HepG2 (cell line): ENCODE results near the gene GPATCH4. TPM values are rescaled to one million over a fixed set of nuclear protein-coding genes. Genes with fewer than 3 reads are reported as not detected.
A peak's percentile ranks its signal among the peaks of the same experiment; 100 is the strongest.

Source experiments
- ATAC-seq: fragments of 200-7000 bp; cut with Tn5 transposase; 3 replicates; pipeline ENCODE4 v1.9.1; 2020; ENCODE audit warnings: mild to moderate bottlenecking, moderate library complexity
- BruUV-seq: library from RNA; stranded (reverse); fragments of 400-500 nt; replicated peaks from 2 replicates; lab custom pipeline; 2021; lab: Mats Ljungman, UMichigan
- CTCF ChIA-PET: fragments of 300-600 bp; formaldehyde crosslinking; extraction: SDS; loops from one replicate; lab custom pipeline; 2021; ENCODE audit warnings: low total read pairs, inconsistent platforms, low intra/inter-chr PET ratio; lab: Yijun Ruan, JAX
- POLR2A ChIA-PET: fragments of 350-600 bp; sonication (Branson Sonifier 250); formaldehyde crosslinking; loops from one replicate; lab custom pipeline; 2020; ENCODE audit warnings: antibody characterized with exemption, inconsistent platforms; lab: Yijun Ruan, JAX
- DNase-seq: peaks from one replicate; pipeline ENCODE4 v3.0.0-alpha.2; 2015; ENCODE audit warnings: low spot score
- FAIRE-seq: peaks from 3 replicates; lab custom pipeline; 2011; peaks lifted over from hg19 to GRCh38; lab: Jason Lieb, UNC
- H2AFZ ChIP-seq: one replicate; pipeline ENCODE4 v1.6.1; 2011; ENCODE audit warnings: low read length, inconsistent platforms
- H3K27ac ChIP-seq: fragments of 300-600 bp; 3 replicates; pipeline ENCODE4 v1.8.0; 2011; ENCODE audit warnings: mixed run types, mild to moderate bottlenecking, mixed read lengths, low read length, inconsistent platforms; ENCODE audit not compliant: insufficient read depth; ENCODE audit errors: extremely low read length
- H3K27me3 ChIP-seq, 2 experiments: fragments of 200-600 bp in 1 of 2; 2 replicates in 1 of 2; 3 replicates in 1 of 2; pipeline versions ENCODE4 v1.6.0 to v1.8.0; 2011; ENCODE audit warnings: low read length in 2 of 2, mild to moderate bottlenecking in 2 of 2, moderate library complexity in 2 of 2, inconsistent platforms in 1 of 2; ENCODE audit not compliant: insufficient read depth in 2 of 2, control insufficient read depth in 1 of 2
- H3K36me3 ChIP-seq, 2 experiments: fragments of 200-600 bp in 1 of 2; replicated peaks in 1 of 2; 2 replicates in 1 of 2; 3 replicates in 1 of 2; pipeline versions ENCODE4 v1.5.1 to v1.8.0; 2011; ENCODE audit warnings: low read length in 2 of 2, inconsistent platforms in 1 of 2; ENCODE audit not compliant: insufficient read depth in 2 of 2, control insufficient read depth in 1 of 2
- H3K4me1 ChIP-seq: 2 replicates; pipeline ENCODE4 v1.5.1; 2012; ENCODE audit warnings: low read length, inconsistent platforms; ENCODE audit not compliant: insufficient read depth
- H3K4me2 ChIP-seq: 2 replicates; pipeline ENCODE4 v1.6.0; 2011; ENCODE audit warnings: low read depth, low read length, inconsistent platforms
- H3K4me3 ChIP-seq, 3 experiments: fragments of 200-600 bp in 1 of 3; sonication (generic), shearing (Covaris generic) in 1 of 3; replicated peaks in 1 of 3; 2 replicates each; pipeline ENCODE4 v1.5.1; 2011 to 2016; ENCODE audit warnings: low read length in 3 of 3, inconsistent platforms in 2 of 3, low read depth in 2 of 3, mild to moderate bottlenecking in 2 of 3, control low read depth in 1 of 3, mixed read lengths in 1 of 3; ENCODE audit not compliant: insufficient read depth in 1 of 3
- H3K79me2 ChIP-seq: one replicate; pipeline ENCODE4 v1.6.1; 2011; ENCODE audit warnings: low read length, inconsistent platforms; ENCODE audit not compliant: insufficient read depth
- H3K9ac ChIP-seq: 2 replicates; pipeline ENCODE4 v1.6.0; 2011; ENCODE audit warnings: mild to moderate bottlenecking, low read depth, low read length, inconsistent platforms; ENCODE audit not compliant: insufficient read depth
- H3K9me3 ChIP-seq: 2 replicates; pipeline ENCODE4 v1.5.1; 2012; ENCODE audit warnings: mild to moderate bottlenecking, low read length
- H4K20me1 ChIP-seq: 2 replicates; pipeline ENCODE4 v1.6.0; 2011; ENCODE audit warnings: inconsistent platforms, mild to moderate bottlenecking, low read length, moderate library complexity; ENCODE audit not compliant: insufficient read depth
- ARID2 ChIP-seq: sonication (generic); formaldehyde crosslinking; IDR thresholded peaks from 2 replicates; pipeline ENCODE4 v1.8.1; 2022; ENCODE audit warnings: mild to moderate bottlenecking, missing genetic modification reagents, borderline replicate concordance
- KLF12 ChIP-seq: sonication (generic); formaldehyde crosslinking; IDR thresholded peaks from 2 replicates; pipeline ENCODE4 v1.4.0; 2020; ENCODE audit warnings: missing genetic modification reagents, borderline replicate concordance
- MIER3 ChIP-seq: IDR thresholded peaks from 2 replicates; pipeline ENCODE4 v1.6.1; 2016; ENCODE audit warnings: missing compliant biosample characterization, borderline replicate concordance
- MTERF4 ChIP-seq: sonication (generic); formaldehyde crosslinking; IDR thresholded peaks from 2 replicates; pipeline ENCODE4 v1.8.0; 2023; ENCODE audit warnings: mild to moderate bottlenecking, missing genetic modification reagents
- PCBP2 ChIP-seq: fragments of 200-400 bp; formaldehyde crosslinking; optimal IDR thresholded peaks from 2 replicates; pipeline ENCODE3; 2018; ENCODE audit warnings: low read length, low read depth; ENCODE audit not compliant: poor library complexity, severe bottlenecking
- POLR2A ChIP-seq, 2 experiments: IDR thresholded peaks; 2 replicates each; pipeline ENCODE4 v1.6.1; 2011; ENCODE audit warnings: low read depth in 2 of 2, low read length in 2 of 2, mild to moderate bottlenecking in 1 of 2, moderate library complexity in 1 of 2; ENCODE audit not compliant: insufficient read depth in 1 of 2
- TCF7L2 ChIP-seq: IDR thresholded peaks from 2 replicates; pipeline ENCODE4 v1.6.1; 2011; ENCODE audit warnings: mild to moderate bottlenecking, low read depth, low read length, moderate library complexity
- TEAD2 ChIP-seq: sonication (generic); formaldehyde crosslinking; IDR thresholded peaks from 2 replicates; pipeline ENCODE4 v1.9.0; 2021; ENCODE audit warnings: missing genetic modification reagents
- TMF1 ChIP-seq: sonication (generic); formaldehyde crosslinking; IDR thresholded peaks from 2 replicates; pipeline ENCODE4 v1.8.1; 2022; ENCODE audit warnings: low read depth, missing genetic modification reagents
- ZNF101 ChIP-seq: sonication (generic); formaldehyde crosslinking; IDR thresholded peaks from 2 replicates; pipeline ENCODE4 v1.4.0; 2020; ENCODE audit warnings: mild to moderate bottlenecking, low read depth, missing genetic modification reagents, borderline replicate concordance
- ZNF121 ChIP-seq: sonication (generic); formaldehyde crosslinking; IDR thresholded peaks from 2 replicates; pipeline ENCODE4 v1.5.0; 2020; ENCODE audit warnings: mild to moderate bottlenecking, missing genetic modification reagents
- ZNF33A ChIP-seq: sonication (generic); formaldehyde crosslinking; IDR thresholded peaks from 2 replicates; pipeline ENCODE4 v1.5.1; 2020; ENCODE audit warnings: missing genetic modification reagents, mild to moderate bottlenecking, moderate library complexity, borderline replicate concordance
- ZNF737 ChIP-seq: sonication (generic); formaldehyde crosslinking; IDR thresholded peaks from 2 replicates; pipeline ENCODE4 v1.5.0; 2020; ENCODE audit warnings: missing genetic modification reagents, mild to moderate bottlenecking, borderline replicate concordance
- ZNF83 ChIP-seq: sonication (generic); formaldehyde crosslinking; IDR thresholded peaks from 2 replicates; pipeline ENCODE4 v1.4.0; 2020; ENCODE audit warnings: missing genetic modification reagents, mild to moderate bottlenecking, borderline replicate concordance
- WGBS: methylation state at CpG from one replicate; pipeline ENCODE4 v1.1.6; 2017; ENCODE audit warnings: low lambda C conversion rate; 5-methylcytosine and 5-hydroxymethylcytosine counted together
- in situ Hi-C: cut with HindIII; loops from 2 replicates; pipeline ENCODE4 v1.10.0; 2017; ENCODE audit warnings: low pct_unique_long_range_greater_than_20kb; ENCODE audit not compliant: extremely low pct_ligation_motif_present
- intact Hi-C: fragments of 100-400 bp; cut with micrococcal nuclease; formaldehyde crosslinking; loops from one replicate; pipeline ENCODE4 v1.10.0; 2022; ENCODE audit not compliant: unreplicated experiment
- polyA plus RNA-seq, 8 experiments: library from polyadenylated mRNA; depleted of rRNA in 3 of 8; stranded (reverse) in 7 of 8; unstranded in 1 of 8; fragments of >200 nt; fragmentation: Illumina TruSeq in 4 of 8; extraction: Trizol in 4 of 8; gene quantifications; 2 replicates each; pipeline versions ENCODE4 v1.2.1 to v1.2.3, GENCODE V29; 2011 to 2016; ENCODE audit warnings: low read depth in 4 of 8, missing spikeins in 1 of 8, mixed read lengths in 1 of 8; ENCODE audit not compliant: insufficient read depth in 1 of 8
- total RNA-seq, 5 experiments: library from RNA; depleted of rRNA; stranded (reverse); fragments of >200 nt; fragmentation: Illumina TruSeq; extraction: Trizol; gene quantifications; 2 replicates each; pipeline ENCODE4 v1.2.3, GENCODE V29; 2016; ENCODE audit warnings: low read depth in 1 of 5

GPATCH4 gene
- total and polyA plus RNA-seq, 2 of the 13 experiments (the other 11 are each of a cell fraction or from before 2014, with no cell fraction given), result 19.2 to 37.9 TPM

- intact Hi-C loops, result no loop called here
- in situ Hi-C loops, result no loop called here
- 100% methylated on average over 4 of the region's 4 CpGs for WGBS
- H3K27ac ChIP-seq, result no peak overlapping the region
- no peaks in the 10 kb centered on the region for H3K9me3 ChIP-seq
- peaks cover 7 to 41% of the 10 kb centered on the region in 2 experiments for H3K36me3 ChIP-seq
- H3K4me1 ChIP-seq, result peaks cover 27% of the 10 kb centered on the region
- FAIRE-seq (no peak), ATAC-seq (no peak), DNase-seq (no peak)
- H2AFZ ChIP-seq, result no peak overlapping the region
- ChIA-PET POLR2A (no interaction called here), CTCF (no interaction called here)
- no peak overlapping the region for H3K4me2 ChIP-seq
- no TSS peak for BruUV-seq
- H3K4me3 ChIP-seq, result no peak overlapping the region
- H3K27me3 ChIP-seq, result no peaks in the 10 kb centered on the region
- peaks cover 19% of the 10 kb centered on the region for H3K79me2 ChIP-seq
- TF ChIP-seq KLF12 (CRISPR knock-in tag) (no peak), TCF7L2 (no peak), ZNF33A (CRISPR knock-in tag) (no peak), ZNF121 (CRISPR knock-in tag) (peak; percentile 79), ZNF83 (no peak), PCBP2 (no peak), ZNF101 (no peak)
- no peaks in the 10 kb centered on the region for H4K20me1 ChIP-seq
- no peak overlapping the region for H3K9ac ChIP-seq
These were observed 2.4 kb downstream of the GPATCH4 start for GRCh38 chr1:156598731-156599432.

- Histone ChIP-seq H3K4me3 (no peak overlapping the region), H4K20me1 (no peaks in the 10 kb centered on the region), H3K9ac (no peak overlapping the region), H3K9me3 (no peaks in the 10 kb centered on the region), H2AFZ (no peak overlapping the region), H3K27ac (no peak overlapping the region), H3K4me1 (peaks cover 27% of the 10 kb centered on the region), H3K27me3 (no peaks in the 10 kb centered on the region), H3K79me2 (peaks cover 19% of the 10 kb centered on the region), H3K36me3 (peaks cover 7 to 46% of the 10 kb centered on the region in 2 experiments), H3K4me2 (no peak overlapping the region)
- CTCF ChIA-PET, result no interaction called here
- POLR2A ChIA-PET, result no interaction called here
- no TSS peak for BruUV-seq
- ATAC-seq, result no peak
- TF ChIP-seq ZNF737 (CRISPR knock-in tag), result no peak
- TF ChIP-seq POLR2A (IDR thresholded peaks at IDR 0.05; ENCODE audit: insufficient read depth in 1 of 2, low read depth in 2 of 2, low read length in 2 of 2), result 0 out of 4 replicates have a peak, but pooled peaks of 1 of the 2 experiments have one; percentile 17
- no peak for TF ChIP-seq MTERF4 (CRISPR knock-in tag)
- no peak for TF ChIP-seq MIER3 (CRISPR knock-in tag)
- no peak for TF ChIP-seq ARID2 (CRISPR knock-in tag)
- no peak for TF ChIP-seq TEAD2 (CRISPR knock-in tag)
- no peak for TF ChIP-seq TMF1
- no peak for FAIRE-seq
- DNase-seq, result no peak
- 96% methylated on average over 5 of the region's 5 CpGs for WGBS
- intact Hi-C loops, result no loop called here
- in situ Hi-C loops, result no loop called here
These were observed 3.2 kb downstream of the GPATCH4 start for GRCh38 chr1:156598125-156598524.
